Nucleus accumbens (tissue), 56 donors: ENCODE results near the gene B3GNT2.
"Not testable (repeated sequence)": the region's sequence is repeated elsewhere in the genome, so short reads cannot be mapped to it uniquely, and the experiment has no call there.

Experiments
- DNase-seq, 56 donors: peaks; one replicate each; lab custom pipeline; 2025; lab: John Stamatoyannopoulos, UW

Gene B3GNT2

GRCh38 chr2:62184512-62185230 lies 11.2 kb upstream of the B3GNT2 start:
- no peak for DNase-seq

- no peak for DNase-seq
These were observed 10.3 kb upstream of the B3GNT2 start for GRCh38 chr2:62185475-62186155.

- no peak for DNase-seq
These were observed 9.6 kb upstream of the B3GNT2 start for GRCh38 chr2:62186156-62186905.

- DNase-seq: no peak
These were observed 8.7 kb upstream of the B3GNT2 start for GRCh38 chr2:62187246-62187645.

GRCh38 chr2:62188416-62188815 lies 7.5 kb upstream of the B3GNT2 start:
- no peak for DNase-seq

- DNase-seq: no peak
These were observed 6.7 kb upstream of the B3GNT2 start for GRCh38 chr2:62189196-62189595.

- DNase-seq: no peak
These were observed 3.1 kb upstream of the B3GNT2 start for GRCh38 chr2:62192811-62193210.

- DNase-seq: peak in 2 of 56 donors; percentile 20 to 29
These were observed 1.1 kb upstream of the B3GNT2 start for GRCh38 chr2:62194558-62195420.

GRCh38 chr2:62196278-62196901 lies 475 bp downstream of the B3GNT2 start:
- DNase-seq: peak in 37 of 56 donors; percentile 30 to 78 (median 53)

GRCh38 chr2:62197011-62197924 lies 1.4 kb downstream of the B3GNT2 start:
- DNase-seq: peak in 24 of 56 donors; percentile 6 to 47 (median 22)

GRCh38 chr2:62197925-62198633 lies 2.2 kb downstream of the B3GNT2 start:
- DNase-seq: no peak

GRCh38 chr2:62198854-62199253 lies 2.9 kb downstream of the B3GNT2 start:
- not testable (repeated sequence) for DNase-seq

GRCh38 chr2:62199392-62200125 lies 3.6 kb downstream of the B3GNT2 start:
- DNase-seq: no peak

GRCh38 chr2:62200291-62200841 lies 4.5 kb downstream of the B3GNT2 start:
- no peak for DNase-seq

GRCh38 chr2:62200868-62201267 lies 5.0 kb downstream of the B3GNT2 start:
- no peak for DNase-seq

GRCh38 chr2:62201307-62201706 lies 5.4 kb downstream of the B3GNT2 start:
- DNase-seq: no peak
